Esophagus (tissue), 2 donors: Measurements from ENCODE around the gene GRM2. TPM values are rescaled to one million over a fixed set of nuclear protein-coding genes. Genes with fewer than 3 reads are reported as not detected.

Experiments used
- H3K27ac ChIP-seq, 2 donors: one replicate each; pipeline ENCODE4 v1.5.1; 2013; ENCODE audit warnings: low read depth in 2 of 2, mild to moderate bottlenecking in 2 of 2, inconsistent platforms in 1 of 2, low read length in 1 of 2, moderate library complexity in 1 of 2
- H3K27me3 ChIP-seq, 2 donors: one replicate each; pipeline ENCODE4 v1.6.1; 2013; ENCODE audit warnings: low read length in 2 of 2, control low read depth in 1 of 2, mild to moderate bottlenecking in 1 of 2; ENCODE audit not compliant: insufficient read depth in 2 of 2, control insufficient read depth in 1 of 2
- H3K36me3 ChIP-seq, 2 donors: one replicate each; pipeline ENCODE4 v1.6.1; 2013; ENCODE audit warnings: low read length in 1 of 2; ENCODE audit not compliant: control insufficient read depth in 2 of 2, insufficient read depth in 2 of 2
- H3K4me1 ChIP-seq, 2 donors: one replicate each; pipeline ENCODE4 v1.6.1; 2013; ENCODE audit warnings: low read length in 1 of 2; ENCODE audit not compliant: control insufficient read depth in 2 of 2, insufficient read depth in 2 of 2
- H3K4me3 ChIP-seq, 2 donors: one replicate each; pipeline ENCODE4 v1.5.1; 2013; ENCODE audit warnings: low read length in 2 of 2, mild to moderate bottlenecking in 2 of 2, low read depth in 1 of 2, moderate library complexity in 1 of 2
- H3K9me3 ChIP-seq, 2 donors: one replicate each; pipeline ENCODE4 v1.6.1; 2013; ENCODE audit warnings: mild to moderate bottlenecking in 2 of 2, low read depth in 1 of 2, low read length in 1 of 2, moderate library complexity in 1 of 2; ENCODE audit not compliant: control insufficient read depth in 2 of 2, insufficient read depth in 1 of 2
- WGBS, 2 donors: extraction: QIAGEN DNeasy Blood & Tissue Kit; methylation state at CpG; one replicate each; pipeline ENCODE4 v1.1.7; 2013; 5-methylcytosine and 5-hydroxymethylcytosine counted together
- polyA plus RNA-seq, 2 donors: library from polyadenylated mRNA; stranded (reverse); fragments of 200-250 nt; gene quantifications; one replicate each; pipeline ENCODE4 v1.2.3, GENCODE V29; 2013
- donor health status: healthy with polysubstance abuse.
- donor health status: Bipolar disorder and iron deficiency.

The GRM2 gene
- polyA plus RNA-seq, 2 donors: 0.10 to 0.14 TPM

- 57 to 62% methylated on average over 10 of the region's 10 CpGs for WGBS, 2 donors
- Histone ChIP-seq H3K27me3 (no peaks in the 10 kb centered on the region), H3K9me3 (no peaks in the 10 kb centered on the region), H3K27ac (peak overlapping the region; percentile 38 to 48), H3K4me3 (no peak overlapping the region), H3K4me1 (peaks cover 2 to 7% of the 10 kb centered on the region in 2 donors), H3K36me3 (peaks cover 9 to 41% of the 10 kb centered on the region in 2 donors)
Observed at GRCh38 chr3:51686512-51687215, 20.2 kb upstream of the GRM2 start.

DNA sequence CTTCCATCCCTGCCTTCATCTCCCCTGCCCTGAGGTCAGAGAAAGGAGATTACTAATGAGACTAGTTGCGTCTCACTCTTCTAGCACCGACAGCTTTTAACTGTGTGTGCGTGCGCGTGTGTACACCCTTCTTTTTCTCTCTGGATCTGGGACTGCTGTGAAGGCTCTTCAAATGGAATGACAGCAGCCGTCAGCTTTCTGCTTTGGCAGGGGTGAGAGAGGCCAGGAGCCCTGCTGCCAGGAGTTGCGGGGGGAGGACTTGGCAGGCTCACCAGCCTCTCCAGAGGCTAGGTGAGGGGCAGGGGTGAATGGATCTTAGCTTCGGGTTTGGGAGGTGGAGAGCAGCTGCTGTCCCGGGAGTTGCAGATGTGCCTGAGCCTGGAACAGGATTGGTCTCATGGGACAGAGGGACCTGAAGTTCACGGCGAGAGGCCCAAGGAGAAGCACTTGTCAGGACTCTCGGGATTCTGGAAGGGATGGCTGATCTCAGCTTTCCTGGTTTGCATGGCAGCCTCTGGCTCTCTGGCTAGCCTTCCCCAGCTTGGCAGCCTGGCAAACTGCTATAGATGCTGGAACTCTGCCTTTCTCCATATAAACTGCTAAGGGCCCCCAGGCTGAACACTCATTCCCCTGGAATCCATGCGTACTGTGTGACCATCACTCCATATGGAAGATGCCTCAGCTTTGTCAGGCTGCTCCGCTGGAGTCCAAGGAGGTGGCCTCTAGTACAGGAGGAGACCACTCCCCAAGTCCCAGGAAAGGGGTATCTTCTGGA is 19.2 kb upstream of the GRM2 start:
- Histone ChIP-seq H3K4me3 (no peak overlapping the region), H3K36me3 (peaks cover 13 to 46% of the 10 kb centered on the region in 2 donors), H3K4me1 (peaks cover 2 to 3% of the 10 kb centered on the region in 2 donors), H3K27ac (peak overlapping the region in 1 of 2 donors; percentile 38), H3K27me3 (no peaks in the 10 kb centered on the region), H3K9me3 (no peaks in the 10 kb centered on the region)
- WGBS, 2 donors: 71 to 77% methylated on average over 14 of the region's 14 CpGs

DNA sequence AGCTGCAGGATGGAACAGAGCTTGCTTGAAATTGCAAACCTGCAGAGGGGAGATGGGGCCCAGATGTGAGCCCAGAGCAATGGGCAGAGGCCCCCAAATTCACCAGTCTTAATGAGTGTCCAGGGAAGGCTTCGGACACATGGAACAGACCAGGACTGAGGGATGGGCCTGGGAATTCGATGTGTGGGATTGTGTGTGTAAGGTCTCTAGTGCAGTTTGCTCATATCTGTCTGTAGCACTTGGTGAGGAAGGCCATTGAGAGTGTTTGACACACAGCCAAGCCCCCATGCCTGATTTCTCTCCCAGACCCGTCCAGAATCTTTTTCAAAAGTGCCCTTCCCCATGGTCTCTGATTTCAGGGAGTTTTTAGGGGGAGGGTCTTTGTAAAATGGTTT is 18.7 kb upstream of the GRM2 start:
- WGBS, 2 donors: 90 to 93% methylated on average over 3 of the region's 3 CpGs
- Histone ChIP-seq H3K4me1 (peaks cover 2 to 3% of the 10 kb centered on the region in 2 donors), H3K27me3 (no peaks in the 10 kb centered on the region), H3K9me3 (no peaks in the 10 kb centered on the region), H3K4me3 (no peak overlapping the region), H3K36me3 (peaks cover 13 to 47% of the 10 kb centered on the region in 2 donors), H3K27ac (no peak overlapping the region)

- Histone ChIP-seq H3K9me3 (no peaks in the 10 kb centered on the region), H3K4me3 (no peak overlapping the region), H3K36me3 (peaks cover 19 to 42% of the 10 kb centered on the region in 2 donors), H3K4me1 (peaks cover 2 to 3% of the 10 kb centered on the region in 2 donors), H3K27me3 (no peaks in the 10 kb centered on the region), H3K27ac (no peak overlapping the region)
- 63 to 73% methylated on average over 5 of the region's 5 CpGs for WGBS, 2 donors
Observed at GRCh38 chr3:51691021-51691420, 15.8 kb upstream of the GRM2 start.

GRCh38 chr3:51691949-51692348 is 14.9 kb upstream of the GRM2 start:
- Histone ChIP-seq H3K27me3 (no peaks in the 10 kb centered on the region), H3K36me3 (peaks cover 18 to 45% of the 10 kb centered on the region in 2 donors), H3K27ac (no peak overlapping the region), H3K4me1 (peaks cover 1 to 2% of the 10 kb centered on the region in 2 donors), H3K4me3 (no peak overlapping the region), H3K9me3 (no peaks in the 10 kb centered on the region)
- WGBS, 2 donors: 65 to 72% methylated on average over 3 of the region's 3 CpGs

- Histone ChIP-seq H3K27me3 (no peaks in the 10 kb centered on the region), H3K4me3 (no peak overlapping the region), H3K27ac (no peak overlapping the region), H3K36me3 (peaks cover 12 to 47% of the 10 kb centered on the region in 2 donors), H3K9me3 (no peaks in the 10 kb centered on the region), H3K4me1 (no peaks in the 10 kb centered on the region)
- WGBS, 2 donors: 85 to 93% methylated on average over 6 to 8 of the region's 8 CpGs
Observed at GRCh38 chr3:51692980-51693395, 13.9 kb upstream of the GRM2 start.

GRCh38 chr3:51696954-51697353 is 9.9 kb upstream of the GRM2 start:
- Histone ChIP-seq H3K36me3 (peaks cover 28 to 58% of the 10 kb centered on the region in 2 donors), H3K4me3 (no peak overlapping the region)
- 91 to 96% methylated on average over 10 of the region's 10 CpGs for WGBS, 2 donors

GRCh38 chr3:51698209-51698608 is 8.7 kb upstream of the GRM2 start:
- peaks cover 27 to 61% of the 10 kb centered on the region in 2 donors for H3K36me3 ChIP-seq
- H3K9me3 ChIP-seq: no peaks in the 10 kb centered on the region
- no peaks in the 10 kb centered on the region for H3K4me1 ChIP-seq
- H3K27me3 ChIP-seq: no peaks in the 10 kb centered on the region
- H3K27ac ChIP-seq: no peak overlapping the region
- H3K4me3 ChIP-seq: no peak overlapping the region
- 92 to 93% methylated on average over 6 of the region's 6 CpGs for WGBS, 2 donors

More at GRCh38 chr3:51696954-51697353, 9.9 kb upstream of the GRM2 start:
- Histone ChIP-seq H3K4me1 (no peaks in the 10 kb centered on the region), H3K27ac (no peak overlapping the region), H3K9me3 (no peaks in the 10 kb centered on the region), H3K27me3 (no peaks in the 10 kb centered on the region)

- no peak overlapping the region for H3K4me3 ChIP-seq
- H3K36me3 ChIP-seq: peaks cover 25 to 68% of the 10 kb centered on the region in 2 donors
- H3K27me3 ChIP-seq: no peaks in the 10 kb centered on the region
- H3K27ac ChIP-seq: no peak overlapping the region
- 90 to 100% methylated on average over 2 of the region's 2 CpGs for WGBS, 2 donors
- no peaks in the 10 kb centered on the region for H3K9me3 ChIP-seq
- H3K4me1 ChIP-seq: no peaks in the 10 kb centered on the region
Observed at GRCh38 chr3:51700403-51700802, 6.5 kb upstream of the GRM2 start.
